K562 (cell line): ENCODE data around the gene RHBDF2. TPM values are rescaled to one million over a fixed set of nuclear protein-coding genes. Genes with fewer than 3 reads are reported as not detected.

Experiments
- CUX1 ChIP-seq: fragments of 200-800 bp; sonication (Bioruptor generic); IDR thresholded peaks from 2 replicates; pipeline ENCODE4 v1.6.1; 2016; ENCODE audit warnings: missing genetic modification characterization, missing compliant biosample characterization
- SAP30 ChIP-seq: fragments of 200-600 bp; sonication (generic); IDR thresholded peaks from 2 replicates; pipeline ENCODE4 v1.6.1; 2012; ENCODE audit warnings: borderline replicate concordance, low read depth, mild to moderate bottlenecking, moderate library complexity, low read length, control low read depth, inconsistent platforms; ENCODE audit not compliant: insufficient read depth, poor library complexity, severe bottlenecking
- SP1 ChIP-seq: sonication (generic); formaldehyde crosslinking; IDR thresholded peaks from 2 replicates; pipeline ENCODE4 v1.8.1; 2022; ENCODE audit warnings: mild to moderate bottlenecking, missing genetic modification reagents
- TSHZ1 ChIP-seq: fragments of 250-450 bp; sonication (Bioruptor Pico); IDR thresholded peaks from 2 replicates; pipeline ENCODE4 v1.4.0; 2020; ENCODE audit warnings: mild to moderate bottlenecking, moderate library complexity
- ZBTB43 ChIP-seq: sonication (generic); formaldehyde crosslinking; IDR thresholded peaks from 2 replicates; pipeline ENCODE4 v1.8.0; 2023; ENCODE audit warnings: mild to moderate bottlenecking, missing genetic modification reagents
- ZBTB8A ChIP-seq: fragments of 450-650 bp; IDR thresholded peaks from 2 replicates; pipeline ENCODE4 v1.6.1; 2018; ENCODE audit warnings: mild to moderate bottlenecking, moderate library complexity; ENCODE audit not compliant: partially characterized antibody
- ZNF263 ChIP-seq: sonication (generic); formaldehyde crosslinking; IDR thresholded peaks from 2 replicates; pipeline ENCODE4 v1.8.0; 2022; ENCODE audit warnings: mild to moderate bottlenecking, missing genetic modification reagents, borderline replicate concordance
- ZNF444 ChIP-seq: fragments of 250-450 bp; sonication (Bioruptor Pico); IDR thresholded peaks from 2 replicates; pipeline ENCODE4 v1.4.0; 2020; ENCODE audit warnings: mild to moderate bottlenecking, moderate library complexity
- ZNF592 ChIP-seq: fragments of 450-650 bp; IDR thresholded peaks from 2 replicates; pipeline ENCODE4 v1.6.1; 2017; ENCODE audit warnings: antibody characterized with exemption, mild to moderate bottlenecking
- ZNF778 ChIP-seq: fragments of 450-650 bp; formaldehyde crosslinking; IDR thresholded peaks from 2 replicates; pipeline ENCODE4 v1.4.0; 2020; ENCODE audit warnings: mild to moderate bottlenecking, moderate library complexity
- ZSCAN32 ChIP-seq: fragments of 450-650 bp; formaldehyde crosslinking; IDR thresholded peaks from 2 replicates; pipeline ENCODE4 v1.4.0; 2020; ENCODE audit warnings: mild to moderate bottlenecking, moderate library complexity
- polyA plus RNA-seq, 8 experiments: library from polyadenylated mRNA; depleted of rRNA in 4 of 8; stranded (reverse) in 5 of 8; unstranded in 3 of 8; fragments of >200 nt; fragmentation: Nextera tagmentation in 2 of 8; fragmentation: Illumina TruSeq in 1 of 8; extraction: Ambion mirVana in 2 of 8; extraction: Trizol in 1 of 8; gene quantifications; 2 replicates each; pipeline versions ENCODE4 v1.2.1 to v1.2.3, GENCODE V29; 2011 to 2014; ENCODE audit warnings: inconsistent platforms in 1 of 8, missing spikeins in 1 of 8
- total RNA-seq, 7 experiments: library from RNA; depleted of rRNA in 6 of 7; stranded (reverse); fragments of >200 nt in 6 of 7; fragmentation: Illumina TruSeq in 2 of 7; extraction: Trizol in 2 of 7; gene quantifications; 2 replicates each; pipeline versions ENCODE4 v1.2.1 to v1.2.3, GENCODE V29; 2011 to 2021; ENCODE audit warnings: low replicate concordance in 1 of 7

RHBDF2 gene
- total and polyA plus RNA-seq, 9 of the 15 experiments (the other 6 are each of a cell fraction or from before 2014, with no cell fraction given) = 0.04 to 2.8 (median 1.1) TPM

GRCh38 chr17:76452660-76453430, 48.4 kb downstream of the RHBDF2 start, which contains the start of gene UBE2O (continued):
- no peak for TF ChIP-seq ZNF778 (CRISPR knock-in tag)
- no peak for TF ChIP-seq TSHZ1 (CRISPR knock-in tag)
- TF ChIP-seq ZNF444 = no peak
- TF ChIP-seq CUX1 (CRISPR knock-in tag) = no peak
- peak; percentile 88 for TF ChIP-seq SP1
- TF ChIP-seq ZNF263 = no peak
- TF ChIP-seq ZBTB8A = no peak
- peak; percentile 73 for TF ChIP-seq SAP30
- TF ChIP-seq ZSCAN32 = no peak
- TF ChIP-seq ZBTB43 = no peak
- no peak; the same call in 1 of the 2 replicates for TF ChIP-seq ZNF592
